Central memory CD4-positive, alpha-beta T cell (primary cell): ENCODE measurements around the gene HBA1.
A peak's percentile ranks its signal among the peaks of the same experiment; 100 is the strongest.
"Not testable (repeated sequence)": the region's sequence is repeated elsewhere in the genome, so short reads cannot be mapped to it uniquely, and the experiment has no call there.

ENCODE experiments used
- DNase-seq: peaks from one replicate; pipeline ENCODE4 v3.0.0; 2022
- total RNA-seq, 3 experiments: gene quantifications; one replicate each; lab custom pipeline; 2026; lab: John Stamatoyannopoulos, UW

Gene HBA1
- total RNA-seq = 0 reads per million in 3 experiments

- DNase-seq = not testable (repeated sequence)
Observed at GRCh38 chr16:176477-177382, at the start of gene HBA1. TSS of gene HBA1 (plus strand) at chr16:176680. CDS start at chr16:176717, 37 bp downstream.

- no peak for DNase-seq
Observed at GRCh38 chr16:129075-129474, 47.4 kb upstream of the HBA1 start.

DNA sequence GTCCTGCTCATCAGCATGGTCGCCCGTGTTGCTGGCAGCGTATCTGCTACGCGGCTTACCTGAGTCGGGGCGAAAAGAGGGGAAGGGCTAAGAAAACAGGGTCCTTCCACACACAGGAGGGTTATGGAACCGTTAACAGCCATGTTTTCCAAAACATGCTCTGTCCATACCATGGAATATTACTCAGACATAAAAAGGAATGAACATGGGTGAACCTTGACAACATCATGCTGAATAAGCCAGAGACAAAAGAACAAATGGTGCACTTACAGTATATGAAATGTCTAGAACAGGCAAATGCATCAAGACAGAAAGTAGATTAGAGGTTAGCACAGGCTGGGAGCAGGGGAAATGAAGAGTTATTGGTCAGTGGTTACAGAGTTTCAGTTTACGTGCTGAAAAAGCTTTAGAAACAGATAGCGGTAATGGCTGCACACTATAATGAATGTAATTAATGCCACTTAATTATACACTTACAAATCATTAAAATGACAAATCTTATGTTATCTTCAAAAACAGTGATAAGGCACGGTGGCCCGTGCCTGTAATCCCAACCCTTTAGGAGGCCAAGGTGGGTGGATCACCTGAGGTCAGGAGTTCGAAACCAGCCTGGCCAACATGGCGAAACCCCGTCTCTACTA, 45.8 kb upstream of the HBA1 start:
- DNase-seq = no peak

- no peak for DNase-seq
Observed at GRCh38 chr16:132120-132519, 44.4 kb upstream of the HBA1 start.

DNA sequence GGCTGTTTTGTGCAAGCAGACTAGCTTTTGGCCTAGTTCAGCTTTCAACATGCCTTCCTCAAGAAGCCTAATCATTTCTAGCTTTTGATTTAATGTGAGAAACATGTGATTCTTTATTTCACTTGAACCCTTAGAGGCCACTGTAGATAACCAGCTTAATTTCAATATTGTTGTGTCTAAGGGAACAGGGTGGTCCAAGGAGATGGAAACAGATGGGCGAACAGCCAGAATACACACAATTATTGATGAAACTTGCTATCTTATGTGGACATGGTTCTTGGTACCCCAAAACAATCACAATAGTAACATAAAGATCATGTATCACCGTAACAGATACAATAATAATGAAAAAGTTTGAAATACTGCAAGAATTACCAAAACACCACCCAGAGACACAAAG, 42.8 kb upstream of the HBA1 start:
- DNase-seq = no peak

DNA sequence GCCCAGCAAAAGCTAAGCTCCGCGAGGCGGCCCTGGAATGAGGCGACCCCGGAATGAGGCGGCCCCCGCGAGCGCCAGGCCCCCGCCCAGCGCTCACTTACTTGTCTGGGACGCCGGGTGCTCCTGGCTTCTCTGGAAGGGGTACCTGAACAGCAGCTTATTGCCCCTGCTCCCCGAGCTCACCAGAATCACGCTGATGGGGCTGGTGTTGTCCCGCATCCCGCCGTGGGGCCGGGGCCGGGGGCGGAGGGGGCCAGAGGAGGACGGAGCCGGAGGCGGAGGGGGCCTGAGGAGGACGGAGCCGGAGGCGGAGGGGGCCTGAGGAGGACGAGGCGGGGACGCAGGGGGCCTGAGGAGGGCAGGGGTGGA, 38.4 kb upstream of the HBA1 start:
- DNase-seq = peak; percentile 14

DNA sequence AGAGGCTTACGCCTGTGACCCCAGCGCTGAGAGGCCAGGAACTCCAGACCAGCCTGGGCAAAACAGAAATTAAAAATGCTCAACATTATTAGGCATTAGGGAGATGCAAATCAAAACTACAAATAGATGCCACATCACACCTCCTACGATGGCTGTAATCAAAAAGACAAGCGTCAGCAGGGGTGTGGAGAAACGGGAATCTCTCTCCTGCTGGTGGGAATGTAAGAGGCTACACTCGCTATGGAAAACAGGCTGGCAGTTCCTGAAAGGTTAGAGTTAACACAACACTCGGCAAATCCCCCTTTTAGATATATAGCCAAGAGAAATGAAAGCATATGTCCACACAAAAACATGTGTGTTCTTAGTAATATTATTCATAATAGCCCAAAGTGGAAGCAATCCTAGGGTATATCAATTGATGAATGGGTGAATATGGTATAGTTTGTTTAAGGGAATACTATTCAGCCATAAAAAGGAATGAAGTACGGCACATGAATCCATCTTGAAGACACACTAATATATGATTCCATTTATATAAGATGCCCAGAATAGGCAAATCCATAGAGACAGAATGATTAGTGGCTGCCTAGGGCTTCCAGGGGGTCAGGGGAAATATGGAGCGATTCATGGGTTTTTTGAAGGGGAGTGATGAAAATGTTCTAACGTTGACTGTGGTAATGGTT, 36.2 kb upstream of the HBA1 start:
- no peak for DNase-seq

GRCh38 chr16:142405-142967, 34.0 kb upstream of the HBA1 start:
- DNase-seq = no peak

GRCh38 chr16:143047-143446, 33.4 kb upstream of the HBA1 start:
- DNase-seq = no peak

DNA sequence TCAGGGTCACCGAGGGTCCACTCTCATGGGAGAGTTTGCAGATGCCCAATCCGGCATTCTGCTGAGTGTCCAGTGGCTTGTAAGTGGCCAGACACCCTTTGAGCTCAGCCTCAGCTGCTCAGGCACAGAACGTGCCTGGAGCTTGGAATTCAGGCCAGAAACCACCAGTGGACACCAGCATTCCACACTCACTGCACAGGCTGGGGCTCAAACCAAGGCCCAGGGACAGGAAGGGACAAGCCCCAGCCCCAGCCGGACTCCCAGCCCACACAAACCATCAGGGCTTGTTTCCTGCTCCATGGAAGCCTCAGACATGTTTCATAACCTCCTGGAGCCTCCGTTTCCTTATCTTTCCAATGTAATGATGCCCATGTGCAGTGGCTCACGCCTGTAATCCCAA, 33.0 kb upstream of the HBA1 start:
- DNase-seq = no peak

DNA sequence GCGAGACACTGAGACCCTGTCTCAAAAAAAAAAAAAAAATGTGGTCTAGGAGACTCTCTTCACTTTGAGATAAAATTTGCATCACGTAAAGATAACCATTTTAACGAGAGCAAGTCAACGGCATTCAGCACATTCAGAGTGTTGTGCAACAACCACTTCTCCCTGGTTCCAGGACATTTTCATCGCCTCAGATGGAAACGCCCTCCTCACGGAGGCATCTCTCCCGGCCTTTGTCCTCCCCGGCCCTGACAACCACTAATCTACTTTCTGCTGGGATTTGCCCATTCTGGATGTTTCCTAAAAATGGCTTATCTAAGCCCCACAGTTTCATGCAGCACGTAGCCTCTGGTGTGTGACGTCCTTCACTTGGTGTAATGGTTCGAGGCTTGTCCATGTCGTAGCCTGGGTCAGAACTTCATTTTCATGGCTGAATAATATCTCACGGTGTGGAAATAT, 31.7 kb upstream of the HBA1 start:
- DNase-seq = no peak

DNA sequence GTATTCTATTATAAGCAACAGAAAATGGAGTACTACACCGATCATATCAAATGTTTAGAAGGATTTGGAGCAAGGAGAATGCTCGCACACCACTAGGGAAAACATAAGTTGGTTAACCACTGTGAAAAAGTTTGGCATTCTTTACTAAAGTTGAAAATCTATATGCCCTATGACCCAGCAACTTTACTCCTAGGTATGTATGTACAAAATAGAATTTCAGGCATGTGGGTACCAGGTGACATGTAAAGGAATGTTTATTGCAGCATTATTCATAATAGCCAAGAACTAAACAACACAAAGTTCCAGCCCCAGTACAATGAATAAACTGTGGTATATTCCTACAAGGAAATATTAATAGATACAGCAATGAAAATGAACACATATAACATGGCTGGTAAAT, 29.8 kb upstream of the HBA1 start:
- no peak for DNase-seq

- no peak for DNase-seq
Observed at GRCh38 chr16:149024-149660, 27.3 kb upstream of the HBA1 start.

- no peak for DNase-seq
Observed at GRCh38 chr16:152141-153128, 24.0 kb upstream of the HBA1 start, which contains the start of gene HBZ. TSS of gene HBZ (plus strand) at chr16:152644. CDS start at chr16:152910, 266 bp downstream.

GRCh38 chr16:153129-153521, 23.4 kb upstream of the HBA1 start:
- DNase-seq = not testable (repeated sequence)

DNA sequence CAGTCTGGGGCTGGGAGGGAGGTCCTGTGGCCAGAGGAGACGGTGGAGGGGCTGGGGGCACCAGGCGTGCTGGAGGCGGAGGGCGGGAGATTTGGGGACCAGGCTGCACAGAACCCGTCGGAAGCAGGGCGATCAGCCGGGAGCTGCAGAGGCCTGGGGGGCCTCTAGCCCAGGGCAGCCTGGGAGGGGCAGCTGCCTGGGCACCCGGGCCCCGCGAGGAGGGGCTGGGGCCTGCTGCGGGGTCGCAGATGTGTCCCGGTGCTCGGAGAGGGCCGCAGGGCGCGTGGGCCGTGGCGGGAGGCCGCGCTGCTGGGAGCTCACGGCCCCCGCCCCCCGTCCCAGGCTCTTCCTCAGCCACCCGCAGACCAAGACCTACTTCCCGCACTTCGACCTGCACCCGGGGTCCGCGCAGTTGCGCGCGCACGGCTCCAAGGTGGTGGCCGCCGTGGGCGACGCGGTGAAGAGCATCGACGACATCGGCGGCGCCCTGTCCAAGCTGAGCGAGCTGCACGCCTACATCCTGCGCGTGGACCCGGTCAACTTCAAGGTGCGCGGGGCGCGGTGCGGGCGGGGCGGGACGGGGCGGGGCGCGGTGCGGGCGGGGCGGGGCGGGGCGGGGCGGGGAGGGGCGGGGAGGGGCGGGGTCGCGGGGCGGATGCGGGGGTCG, 22.8 kb upstream of the HBA1 start:
- not testable (repeated sequence) for DNase-seq

GRCh38 chr16:154217-155030, 22.1 kb upstream of the HBA1 start:
- DNase-seq = no peak

GRCh38 chr16:155031-155398, 21.5 kb upstream of the HBA1 start:
- DNase-seq = no peak

DNA sequence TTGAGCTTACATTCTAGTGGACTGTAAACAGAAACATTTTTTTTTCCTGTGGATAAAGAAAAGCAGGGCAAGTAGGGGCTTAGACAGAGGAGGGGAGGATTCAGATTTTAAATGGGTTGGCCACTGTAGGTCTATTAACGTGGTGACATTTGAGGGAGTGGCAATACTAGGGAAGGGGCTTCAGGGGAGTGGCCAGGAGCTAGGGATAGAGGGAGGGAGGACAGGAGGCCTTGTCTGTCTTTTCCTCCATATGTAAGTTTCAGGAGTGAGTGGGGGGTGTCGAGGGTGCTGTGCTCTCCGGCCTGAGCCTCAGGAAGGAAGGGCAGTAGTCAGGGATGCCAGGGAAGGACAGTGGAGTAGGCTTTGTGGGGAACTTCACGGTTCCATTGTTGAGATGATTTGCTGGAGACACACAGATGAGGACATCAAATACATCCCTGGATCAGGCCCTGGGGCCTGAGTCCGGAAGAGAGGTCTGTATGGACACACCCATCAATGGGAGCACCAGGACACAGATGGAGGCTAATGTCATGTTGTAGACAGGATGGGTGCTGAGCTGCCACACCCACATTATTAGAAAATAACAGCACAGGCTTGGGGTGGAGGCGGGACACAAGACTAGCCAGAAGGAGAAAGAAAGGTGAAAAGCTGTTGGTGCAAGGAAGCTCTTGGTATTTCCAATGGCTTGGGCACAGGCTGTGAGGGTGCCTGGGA, 17.2 kb upstream of the HBA1 start:
- DNase-seq = no peak
